NCI-H2081 (cell line): ENCODE results near the gene CIROP.

Experiments used
- DNase-seq, 2 experiments: peaks; one replicate each; lab custom pipeline; 2025; lab: John Stamatoyannopoulos, UW

CIROP gene

GRCh38 chr14:23104591-23105347 lies at the start of gene CIROP:
TSS of gene CIROP (minus strand) at chr14:23104989. CDS start at chr14:23104920, 69 bp downstream.
- no peak for DNase-seq

- DNase-seq: no peak
These were observed 49.3 kb upstream of the CIROP start for GRCh38 chr14:23153851-23154796.

GRCh38 chr14:23151342-23151741 lies 46.6 kb upstream of the CIROP start:
- DNase-seq: no peak

GRCh38 chr14:23149745-23150144 lies 45.0 kb upstream of the CIROP start:
- no peak for DNase-seq

- DNase-seq: no peak
These were observed 43.9 kb upstream of the CIROP start for GRCh38 chr14:23148591-23149249.

GRCh38 chr14:23147676-23148075 lies 42.9 kb upstream of the CIROP start:
- DNase-seq: no peak

- no peak for DNase-seq
These were observed 42.2 kb upstream of the CIROP start for GRCh38 chr14:23146980-23147379.

GRCh38 chr14:23146351-23146910 lies 41.6 kb upstream of the CIROP start:
- no peak for DNase-seq

- DNase-seq: no peak
These were observed 41.1 kb upstream of the CIROP start for GRCh38 chr14:23145794-23146350.

GRCh38 chr14:23143911-23144310 lies 39.1 kb upstream of the CIROP start:
- no peak for DNase-seq

- DNase-seq: no peak
These were observed 38.0 kb upstream of the CIROP start for GRCh38 chr14:23142826-23143225.

GRCh38 chr14:23141706-23142444 lies 37.1 kb upstream of the CIROP start:
- peak; percentile 10 to 41 for DNase-seq

- no peak for DNase-seq
These were observed 35.6 kb upstream of the CIROP start for GRCh38 chr14:23140371-23140770.

GRCh38 chr14:23139874-23140273 lies 35.1 kb upstream of the CIROP start:
- DNase-seq: no peak

- DNase-seq: no peak
These were observed 33.2 kb upstream of the CIROP start for GRCh38 chr14:23137813-23138535.

- DNase-seq: no peak
These were observed 32.5 kb upstream of the CIROP start for GRCh38 chr14:23137192-23137812.

- no peak for DNase-seq
These were observed 31.9 kb upstream of the CIROP start for GRCh38 chr14:23136566-23137133.

- DNase-seq: no peak
These were observed 28.2 kb upstream of the CIROP start for GRCh38 chr14:23132970-23133369.

GRCh38 chr14:23131482-23131881 lies 26.7 kb upstream of the CIROP start:
- no peak for DNase-seq

GRCh38 chr14:23130871-23131270 lies 26.1 kb upstream of the CIROP start:
- no peak for DNase-seq
